Right cardiac atrium (tissue), 5 donors: ENCODE measurements around the gene SLC1A2. TPM values are rescaled to one million over a fixed set of nuclear protein-coding genes. Genes with fewer than 3 reads are reported as not detected.

Source experiments
- ATAC-seq, 2 donors: fragments of 200-7000 bp; cut with Tn5 transposase; one replicate each; pipeline versions ENCODE4 v1.8.0 to v1.9.1; 2020; ENCODE audit warnings: moderate library complexity in 2 of 2, mild to moderate bottlenecking in 1 of 2
- DNase-seq, 3 donors: peaks; one replicate each; pipeline ENCODE4 v3.0.0-alpha.2; 2020
- H3K27ac ChIP-seq: one replicate; pipeline ENCODE4 v1.5.1; 2013; ENCODE audit warnings: mild to moderate bottlenecking, low read length, control low read depth, moderate library complexity
- H3K27me3 ChIP-seq: one replicate; pipeline ENCODE4 v1.6.1; 2013; ENCODE audit not compliant: control insufficient read depth, insufficient read depth
- H3K4me1 ChIP-seq: one replicate; pipeline ENCODE4 v1.6.1; 2013; ENCODE audit warnings: low read length; ENCODE audit not compliant: control insufficient read depth, insufficient read depth
- H3K4me3 ChIP-seq: one replicate; pipeline ENCODE4 v1.5.1; 2013; ENCODE audit warnings: low read length, control low read depth
- H3K9me3 ChIP-seq: one replicate; pipeline ENCODE4 v1.6.1; 2013; ENCODE audit warnings: low read length; ENCODE audit not compliant: control insufficient read depth
- WGBS: extraction: QIAGEN DNeasy Blood & Tissue Kit; methylation state at CpG from one replicate; pipeline ENCODE4 v1.1.7; 2013; 5-methylcytosine and 5-hydroxymethylcytosine counted together
- intact Hi-C, 4 donors: fragments of 100-400 bp; cut with DNase I; formaldehyde crosslinking; loops; one replicate each; pipeline versions ENCODE4 v1.11.0 to v1.14.0; 2022 to 2023
- polyA plus RNA-seq: library from polyadenylated mRNA; stranded (reverse); fragments of 200-250 nt; gene quantifications from one replicate; pipeline ENCODE4 v1.2.3, GENCODE V29; 2013
- total RNA-seq, 4 donors: library from RNA; stranded (reverse); fragmentation: NEBNext Ultra II Directional; extraction: Animal tissue kit (Norgen Biotek cat#: 25700); gene quantifications; one replicate each; pipeline ENCODE4 v1.2.1, GENCODE V29; 2021
- donor health status: healthy with polysubstance abuse.
- donor health status: DM: no; HTN: yes; CAD: no.
- donor health status: DM: no; HTN: no; CAD: no.
- donor health status: DM: no; HTN: yes; CAD: no; lungs with severe emphysema.
- donor health status: DM: yes; HTN: yes; CAD: no.

SLC1A2 gene
- total and polyA plus RNA-seq, 5 donors: 0.54 to 2.3 (median 1.3) TPM

- no peaks in the 10 kb centered on the region for H3K27me3 ChIP-seq
- WGBS: 53% methylated on average over 4 of the region's 4 CpGs
- no peaks in the 10 kb centered on the region for H3K9me3 ChIP-seq
- intact Hi-C loops: loop anchor here in 3 of 4 donors (5.0 to 10.0 kb wide), 3 partner anchors 145 to 312 kb away; no protein-coding TSS in a partner anchor
- DNase-seq (no peak), ATAC-seq (no peak)
- no peak overlapping the region for H3K4me3 ChIP-seq
- no peak overlapping the region for H3K27ac ChIP-seq
- peaks cover 3% of the 10 kb centered on the region for H3K4me1 ChIP-seq
These were observed 179.8 kb downstream of the SLC1A2 start for GRCh38 chr11:35239471-35240075.

- 83% methylated on average over 1 of the region's 1 CpG for WGBS
- ATAC-seq: no peak
- Histone ChIP-seq H3K27ac (no peak overlapping the region), H3K4me3 (no peak overlapping the region), H3K4me1 (peaks cover 3% of the 10 kb centered on the region), H3K27me3 (no peaks in the 10 kb centered on the region), H3K9me3 (no peaks in the 10 kb centered on the region)
- intact Hi-C loops: loop anchor here in 2 of 4 donors (5.0 kb wide), 2 partner anchors 307 to 312 kb away; no protein-coding TSS in a partner anchor
- DNase-seq: no peak
These were observed 180.5 kb downstream of the SLC1A2 start for GRCh38 chr11:35238882-35239281.

GRCh38 chr11:35237860-35238715 is 181.3 kb downstream of the SLC1A2 start:
- whole genome bisulfite sequencing: 61% methylated on average over 15 of the region's 15 CpGs
- H3K27me3 ChIP-seq: no peaks in the 10 kb centered on the region
- no peak overlapping the region for H3K4me3 ChIP-seq
- H3K9me3 ChIP-seq: no peaks in the 10 kb centered on the region
- intact Hi-C loops: loop anchor here in 2 of 4 donors (5.0 kb wide), 2 partner anchors 306 to 311 kb away; no protein-coding TSS in a partner anchor
- H3K27ac ChIP-seq: no peak overlapping the region
- DNase-seq (no peak), ATAC-seq (peak in 1 of 2 donors; percentile 49)
- H3K4me1 ChIP-seq: peaks cover 3% of the 10 kb centered on the region

DNA sequence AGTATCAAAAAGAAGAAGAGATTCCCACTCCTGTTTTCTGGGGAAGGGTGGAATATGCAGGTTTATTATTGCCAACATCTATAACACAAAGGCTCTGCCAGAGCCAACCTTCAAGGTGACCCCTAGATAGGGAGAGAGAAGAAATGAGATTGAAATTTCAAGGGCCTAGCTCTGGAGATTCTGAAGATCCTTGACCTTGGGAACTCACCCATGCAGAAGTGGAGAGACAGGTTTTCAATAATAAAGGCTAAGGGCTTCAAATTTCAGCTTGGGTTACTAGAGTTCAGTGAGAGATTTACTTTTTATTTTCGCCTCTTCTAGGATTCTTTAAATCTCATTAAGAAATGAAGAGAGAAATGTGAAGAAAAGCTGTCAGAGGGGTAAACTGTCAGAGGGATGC is 182.0 kb downstream of the SLC1A2 start:
- no peak for DNase-seq
- no peak for ATAC-seq
- H3K9me3 ChIP-seq: no peaks in the 10 kb centered on the region
- H3K27me3 ChIP-seq: no peaks in the 10 kb centered on the region
- H3K4me1 ChIP-seq: peaks cover 3% of the 10 kb centered on the region
- H3K4me3 ChIP-seq: no peak overlapping the region
- no peak overlapping the region for H3K27ac ChIP-seq
- intact Hi-C loops: loop anchor here in 2 of 4 donors (5.0 kb wide), 2 partner anchors 305 to 310 kb away; no protein-coding TSS in a partner anchor
- WGBS: 88% methylated on average over 1 of the region's 1 CpG

DNA sequence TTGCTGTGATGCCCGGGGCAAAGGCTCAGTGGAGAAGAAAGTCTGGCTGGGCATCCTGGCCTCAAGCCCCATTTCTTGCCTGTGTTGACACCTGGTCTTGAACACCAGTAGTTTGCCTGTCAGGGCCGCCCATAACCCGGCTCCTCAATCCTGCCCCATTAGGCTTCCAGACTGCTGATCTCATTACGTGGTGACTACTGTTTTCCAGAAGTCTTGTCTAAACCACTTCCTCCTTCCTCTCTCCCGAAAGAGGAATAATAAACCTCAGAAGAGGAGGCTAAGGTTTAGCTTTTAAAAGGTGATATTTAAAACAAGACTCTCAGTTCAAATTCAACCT is 182.7 kb downstream of the SLC1A2 start:
- DNase-seq: no peak
- peaks cover 3% of the 10 kb centered on the region for H3K4me1 ChIP-seq
- intact Hi-C loops: loop anchor here in 2 of 4 donors (5.0 kb wide), 2 partner anchors 304 to 309 kb away; no protein-coding TSS in a partner anchor
- H3K9me3 ChIP-seq: no peaks in the 10 kb centered on the region
- ATAC-seq: no peak
- H3K4me3 ChIP-seq: no peak overlapping the region
- WGBS: 79% methylated on average over 5 of the region's 5 CpGs
- no peaks in the 10 kb centered on the region for H3K27me3 ChIP-seq
- H3K27ac ChIP-seq: no peak overlapping the region

DNA sequence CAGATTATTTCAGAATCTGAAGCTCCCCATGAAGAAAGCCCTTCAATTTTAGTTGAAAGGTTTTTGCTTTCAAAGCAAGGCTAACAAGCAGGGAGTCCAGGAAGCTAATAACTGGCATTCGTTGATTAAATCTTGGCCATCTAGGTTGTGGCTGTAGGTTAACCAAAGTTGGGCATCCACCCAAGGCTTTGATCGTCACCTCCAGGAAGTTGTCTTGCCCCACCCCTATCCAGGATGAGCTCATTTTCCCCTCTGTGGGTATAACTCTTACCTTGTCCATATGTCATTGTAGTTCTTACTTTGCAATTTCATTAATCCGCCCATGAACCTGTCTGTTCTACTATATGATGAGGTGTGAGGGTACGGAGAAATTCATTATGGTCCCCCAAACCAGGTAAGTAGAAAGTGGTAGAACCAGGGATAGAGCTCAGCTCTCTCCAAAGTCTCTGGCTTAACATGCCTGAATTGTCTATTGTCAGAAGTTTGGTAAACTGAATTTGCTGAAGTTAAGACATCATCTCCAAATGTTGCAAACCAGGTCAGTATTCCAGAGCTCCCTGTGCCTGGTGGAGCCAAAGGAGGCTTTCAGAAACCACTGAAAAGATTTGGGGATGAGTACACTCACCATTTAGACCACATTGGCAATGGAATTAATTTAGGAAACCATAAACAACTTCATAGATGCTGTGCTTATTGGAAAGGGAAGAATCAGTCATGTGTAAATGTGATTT is 183.3 kb downstream of the SLC1A2 start:
- no peak overlapping the region for H3K27ac ChIP-seq
- no peak for DNase-seq
- intact Hi-C loops: loop anchor here in 2 of 4 donors (5.0 kb wide), 2 partner anchors 304 to 309 kb away; no protein-coding TSS in a partner anchor
- 81% methylated on average over 4 of the region's 4 CpGs for WGBS
- peaks cover 3% of the 10 kb centered on the region for H3K4me1 ChIP-seq
- H3K27me3 ChIP-seq: no peaks in the 10 kb centered on the region
- H3K9me3 ChIP-seq: no peaks in the 10 kb centered on the region
- no peak overlapping the region for H3K4me3 ChIP-seq
- ATAC-seq: no peak

DNA sequence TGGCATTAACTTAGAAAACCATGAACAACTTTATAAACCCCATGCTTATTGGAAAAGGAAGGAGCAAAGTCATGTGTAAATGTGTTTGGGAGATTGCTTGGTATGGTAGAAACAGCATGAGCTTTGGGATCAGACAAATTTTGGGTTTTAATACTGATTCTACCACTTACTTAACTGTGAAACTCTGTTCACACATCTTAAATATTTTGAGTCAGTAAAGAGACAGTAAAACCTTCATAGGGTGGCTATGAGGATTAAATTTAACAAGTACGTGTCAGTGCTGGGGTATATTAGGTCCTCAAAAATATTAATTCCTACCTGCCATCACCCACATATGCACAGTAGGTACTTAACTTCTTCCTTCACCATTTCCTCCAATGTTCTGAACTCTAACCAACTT is 183.9 kb downstream of the SLC1A2 start:
- intact Hi-C loops: loop anchor here in 2 of 4 donors (5.0 kb wide), 2 partner anchors 303 to 308 kb away; no protein-coding TSS in a partner anchor
- Histone ChIP-seq H3K9me3 (no peaks in the 10 kb centered on the region), H3K4me3 (no peak overlapping the region), H3K4me1 (peaks cover 3% of the 10 kb centered on the region), H3K27me3 (no peaks in the 10 kb centered on the region), H3K27ac (no peak overlapping the region)
- 48% methylated on average over 1 of the region's 1 CpG for WGBS
- DNase-seq (no peak), ATAC-seq (no peak)

DNA sequence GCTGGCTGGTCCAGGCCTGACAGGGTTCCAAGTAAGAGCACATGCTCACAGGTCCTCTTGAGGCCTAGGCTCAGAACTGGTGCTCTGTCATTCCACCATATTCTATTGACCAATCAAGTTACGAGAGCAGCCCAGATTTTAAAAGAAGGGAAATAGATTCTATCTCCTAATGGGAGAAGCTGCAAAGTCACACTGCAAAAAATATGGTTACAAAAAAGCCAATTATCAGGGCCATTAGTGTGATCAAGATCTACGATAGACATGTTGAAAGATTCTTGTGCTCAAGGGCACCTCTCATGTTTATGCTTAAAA is 184.2 kb downstream of the SLC1A2 start:
- WGBS: 97% methylated on average over 2 of the region's 2 CpGs
- Histone ChIP-seq H3K9me3 (no peaks in the 10 kb centered on the region), H3K27ac (no peak overlapping the region), H3K4me1 (peaks cover 3% of the 10 kb centered on the region), H3K27me3 (no peaks in the 10 kb centered on the region), H3K4me3 (no peak overlapping the region)
- intact Hi-C loops: loop anchor here in 2 of 4 donors (5.0 kb wide), 2 partner anchors 303 to 308 kb away; no protein-coding TSS in a partner anchor
- ATAC-seq (no peak), DNase-seq (no peak)

GRCh38 chr11:35234460-35235156 is 184.8 kb downstream of the SLC1A2 start:
- Histone ChIP-seq H3K27me3 (no peaks in the 10 kb centered on the region), H3K4me3 (no peak overlapping the region), H3K9me3 (no peaks in the 10 kb centered on the region), H3K4me1 (peaks cover 3% of the 10 kb centered on the region), H3K27ac (no peak overlapping the region)
- ATAC-seq (no peak), DNase-seq (no peak)
- intact Hi-C loops: loop anchor here in 2 of 4 donors (5.0 kb wide), 2 partner anchors 302 to 307 kb away; no protein-coding TSS in a partner anchor
- WGBS: 88% methylated on average over 3 of the region's 3 CpGs

DNA sequence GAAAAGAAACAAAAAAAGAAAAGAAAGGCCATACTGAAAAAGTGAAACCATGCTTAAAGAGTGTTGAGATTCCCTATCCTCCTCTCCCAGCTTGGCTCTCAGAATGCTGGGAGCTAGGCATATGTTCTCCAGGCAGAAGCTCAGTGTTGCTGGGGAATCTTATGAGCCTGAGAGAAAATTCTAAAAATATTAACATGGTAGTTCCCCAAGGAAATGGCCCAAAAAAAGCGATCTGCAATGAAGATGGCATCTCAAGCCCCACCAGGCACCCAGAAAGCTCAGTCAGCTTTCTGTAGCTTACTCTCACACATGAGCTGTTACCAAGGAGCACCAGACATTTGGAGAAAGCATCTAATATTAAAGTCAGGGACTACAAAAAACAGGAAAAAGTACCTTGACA is 185.8 kb downstream of the SLC1A2 start:
- ATAC-seq (no peak), DNase-seq (no peak)
- intact Hi-C loops: no loop called here
- Histone ChIP-seq H3K4me1 (peaks cover 3% of the 10 kb centered on the region), H3K4me3 (no peak overlapping the region), H3K27ac (no peak overlapping the region), H3K27me3 (no peaks in the 10 kb centered on the region), H3K9me3 (no peaks in the 10 kb centered on the region)
- WGBS: 81% methylated on average over 1 of the region's 1 CpG
